HS-27A (cell line): ENCODE results near the gene IVD.

Experiments
- DNase-seq: peaks from one replicate; pipeline ENCODE4 v3.0.0-alpha.2; 2012; ENCODE audit warnings: low read depth, missing footprints

The IVD gene

GRCh38 chr15:40459391-40460015 lies 53.9 kb downstream of the IVD start:
- no peak for DNase-seq

GRCh38 chr15:40460404-40460803 lies 54.8 kb downstream of the IVD start:
- DNase-seq = no peak

- DNase-seq = no peak
Observed at GRCh38 chr15:40461958-40462357, 56.4 kb downstream of the IVD start.

GRCh38 chr15:40463279-40463678 lies 57.7 kb downstream of the IVD start:
- no peak for DNase-seq

- no peak for DNase-seq
Observed at GRCh38 chr15:40463886-40464545, 58.4 kb downstream of the IVD start.

GRCh38 chr15:40464595-40465185 lies 59.1 kb downstream of the IVD start:
- DNase-seq = no peak

GRCh38 chr15:40465939-40466338 lies 60.3 kb downstream of the IVD start:
- DNase-seq = no peak

- no peak for DNase-seq
Observed at GRCh38 chr15:40466426-40467260, 61.0 kb downstream of the IVD start.

GRCh38 chr15:40467261-40467615 lies 61.6 kb downstream of the IVD start:
- no peak for DNase-seq

GRCh38 chr15:40468898-40469331 lies 63.3 kb downstream of the IVD start:
- no peak for DNase-seq

- DNase-seq = no peak
Observed at GRCh38 chr15:40469776-40470390, 64.3 kb downstream of the IVD start.

GRCh38 chr15:40470423-40471104 lies 65.0 kb downstream of the IVD start, which contains the start of gene CHST14:
Gene CHST14 (plus strand): TSS chr15:40470984. CDS start chr15:40471214, 230 bp downstream.
- no peak for DNase-seq
